Cerebellar nuclear complex (tissue), 1 donor: Measurements from ENCODE around the gene PILRB.
"Not testable (repeated sequence)": the region's sequence is repeated elsewhere in the genome, so short reads cannot be mapped to it uniquely, and the experiment has no call there.

ENCODE experiments used
- DNase-seq, 2 experiments: peaks; one replicate each; lab custom pipeline; 2025; lab: John Stamatoyannopoulos, UW

Gene PILRB

DNA sequence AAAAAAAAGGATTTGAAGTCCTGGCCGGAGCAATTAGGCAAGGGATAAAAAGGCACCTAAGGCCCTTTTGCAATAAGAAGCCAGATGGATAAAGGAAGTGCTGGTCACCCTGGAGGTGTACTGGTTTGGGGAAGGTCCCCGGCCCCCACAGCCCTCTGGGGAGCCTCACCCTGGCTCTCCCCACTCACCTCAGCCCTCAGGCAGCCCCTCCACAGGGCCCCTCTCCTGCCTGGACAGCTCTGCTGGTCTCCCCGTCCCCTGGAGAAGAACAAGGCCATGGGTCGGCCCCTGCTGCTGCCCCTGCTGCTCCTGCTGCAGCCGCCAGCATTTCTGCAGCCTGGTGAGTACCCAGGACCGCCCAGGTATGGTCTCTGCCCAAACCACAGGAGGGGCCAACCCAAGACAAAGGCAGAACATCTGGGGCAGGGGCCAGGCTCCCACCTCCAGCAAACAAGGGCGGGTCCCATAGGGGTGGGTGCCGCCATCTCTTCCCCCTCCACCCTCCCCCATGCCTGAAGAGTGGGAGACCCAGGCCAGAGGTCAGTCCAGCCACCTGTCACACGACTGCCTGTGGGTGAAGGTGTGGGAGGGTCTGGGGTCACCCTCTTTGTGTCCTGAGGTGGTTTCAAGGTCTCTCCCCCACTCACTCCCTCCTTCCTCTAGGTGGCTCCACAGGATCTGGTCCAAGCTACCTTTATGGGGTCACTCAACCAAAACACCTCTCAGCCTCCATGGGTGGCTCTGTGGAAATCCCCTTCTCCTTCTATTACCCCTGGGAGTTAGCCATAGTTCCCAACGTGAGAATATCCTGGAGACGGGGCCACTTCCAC, at the start of gene PILRB:
Gene PILRB (plus strand): TSS at position 91 of the 830 bp plus-strand sequence. CDS start 186 bp downstream, at position 277.
- DNase-seq: no peak

DNA sequence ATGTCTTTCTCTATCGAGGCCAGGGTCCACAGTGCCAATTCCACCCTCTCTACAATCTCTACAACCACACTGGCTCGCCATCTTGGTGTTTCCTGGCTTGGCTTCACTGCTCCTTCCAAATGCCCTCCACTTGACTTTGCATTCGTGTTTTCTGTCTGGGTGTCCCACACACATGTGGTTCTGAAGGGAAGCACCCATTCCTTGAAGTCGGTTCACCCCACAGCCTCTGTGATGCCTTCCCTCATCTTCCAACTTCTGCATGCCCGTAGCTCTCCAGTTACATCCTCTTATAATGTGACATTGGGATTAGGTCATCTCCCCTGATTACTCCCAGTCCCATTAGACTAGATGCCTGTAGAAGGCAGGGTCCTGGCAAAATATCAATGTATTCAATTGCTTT, 39.6 kb upstream of the PILRB start:
- not testable (repeated sequence) for DNase-seq

DNA sequence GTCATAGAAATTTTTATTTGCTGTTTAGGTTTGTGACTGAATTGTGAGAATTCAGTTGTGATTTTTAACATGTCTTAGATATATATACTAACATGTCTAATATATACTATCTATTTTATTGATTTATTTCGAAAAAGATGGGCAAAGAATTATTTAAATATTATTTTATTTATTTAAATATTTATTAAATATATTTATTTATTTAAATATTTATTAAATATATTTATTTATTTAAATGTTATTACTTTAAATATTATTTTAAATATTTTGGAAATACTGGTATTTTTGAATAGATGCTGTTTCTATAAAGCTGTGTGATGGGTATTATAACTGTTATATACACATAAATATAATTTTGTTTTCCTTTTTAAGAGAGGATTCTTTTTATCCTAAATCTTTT, 36.3 kb upstream of the PILRB start:
- DNase-seq: not testable (repeated sequence)

DNA sequence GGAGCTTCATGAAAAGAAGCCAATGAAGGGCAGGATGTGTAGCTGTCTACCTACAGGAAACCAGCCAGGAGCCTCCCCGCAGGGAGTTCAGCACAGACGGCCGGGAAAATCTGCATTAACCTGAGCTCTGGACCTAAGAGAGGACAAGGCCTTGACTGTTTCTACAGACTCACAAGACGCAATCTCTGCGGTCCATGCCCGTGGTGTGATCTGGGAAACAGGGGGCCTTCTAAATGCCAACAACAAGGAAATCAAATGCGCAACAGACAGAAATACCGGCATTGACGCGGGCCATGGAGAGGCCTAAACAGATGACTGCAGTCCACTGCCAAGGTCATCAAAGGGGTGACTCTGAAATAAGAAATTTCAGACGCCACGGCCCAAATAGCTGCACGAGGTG, 33.7 kb upstream of the PILRB start:
- not testable (repeated sequence) for DNase-seq

DNA sequence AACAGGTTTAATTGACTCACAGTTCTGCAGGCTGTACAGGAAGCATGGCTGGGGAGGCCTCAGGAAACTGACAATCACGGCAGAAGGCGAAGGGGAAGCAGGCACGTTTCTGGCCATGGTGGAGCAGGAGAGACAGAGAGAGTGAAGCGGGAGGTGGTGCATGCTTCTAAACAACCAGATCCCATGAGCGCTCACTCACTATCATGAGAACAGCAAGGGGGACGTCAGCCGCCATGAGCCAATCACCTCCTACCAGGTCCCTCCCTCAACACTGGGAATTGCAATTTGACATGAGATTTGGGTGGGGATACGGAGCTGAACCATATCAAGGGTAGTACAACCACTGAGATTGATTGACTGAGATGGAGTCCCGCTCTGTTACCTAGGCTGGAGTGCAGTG, 32.2 kb upstream of the PILRB start:
- not testable (repeated sequence) for DNase-seq

DNA sequence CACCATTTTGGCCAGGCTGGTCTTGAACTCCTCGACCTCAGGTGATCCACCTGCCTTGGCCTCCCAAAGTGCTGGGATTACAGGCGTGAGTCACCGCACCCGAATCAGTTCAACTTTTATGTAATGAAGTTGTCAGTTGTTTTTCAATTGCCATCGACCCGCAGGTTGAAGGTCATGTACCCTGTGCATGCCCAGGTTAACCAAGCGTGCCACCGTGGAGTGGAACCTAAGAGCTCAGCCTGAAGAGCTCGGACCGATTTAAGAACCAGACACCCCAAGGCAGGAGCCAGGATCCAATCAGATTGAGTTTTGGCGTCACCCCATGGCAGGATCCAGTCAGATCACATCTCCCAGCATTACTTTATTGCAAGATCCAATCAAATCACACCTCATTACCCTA, 31.0 kb upstream of the PILRB start:
- not testable (repeated sequence) for DNase-seq

DNA sequence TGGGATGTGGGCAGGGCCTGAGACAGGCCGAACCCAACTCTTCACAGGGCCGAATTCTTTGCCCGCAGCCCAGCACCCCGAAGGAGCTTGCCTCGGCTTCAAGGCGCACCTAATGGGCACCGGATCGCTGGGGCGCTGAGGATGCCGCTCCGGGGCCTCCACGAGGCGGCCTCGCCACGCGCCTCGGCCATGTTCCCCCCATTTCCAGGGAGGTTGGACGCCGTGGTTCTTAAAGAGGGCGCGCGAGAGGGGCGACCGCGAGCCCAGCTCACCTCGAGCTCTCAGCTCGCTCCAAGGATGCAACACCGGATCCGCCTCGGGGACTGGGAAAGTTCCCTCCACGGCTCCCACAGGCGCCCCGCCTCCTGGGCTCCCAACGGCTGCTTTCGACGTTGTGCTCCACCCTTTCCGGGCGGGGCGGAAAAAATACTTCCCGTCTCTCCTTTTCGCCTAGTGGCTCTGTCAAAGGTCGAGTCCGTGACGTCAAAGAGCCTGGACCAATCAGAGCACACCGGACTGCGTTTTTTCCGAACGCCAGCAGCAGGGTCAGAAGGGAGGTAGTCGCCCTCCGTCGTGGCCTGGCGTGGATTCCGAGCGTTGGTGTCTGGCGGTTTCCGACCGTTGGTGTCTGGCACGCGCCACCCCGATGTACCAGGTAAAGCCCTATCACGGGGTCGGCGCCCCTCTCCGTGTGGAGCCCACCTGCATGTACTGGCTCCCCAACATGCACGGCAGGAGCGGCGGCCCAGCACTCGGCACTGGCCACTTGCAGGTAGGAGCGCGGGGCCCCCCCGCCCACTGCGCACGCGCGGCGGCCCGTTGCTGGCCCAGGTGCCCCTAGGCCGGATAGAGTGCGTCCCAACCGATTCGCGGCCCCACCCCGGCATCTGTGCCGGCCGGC, 22.1 kb upstream of the PILRB start:
- DNase-seq: peak; percentile 69 to 85

DNA sequence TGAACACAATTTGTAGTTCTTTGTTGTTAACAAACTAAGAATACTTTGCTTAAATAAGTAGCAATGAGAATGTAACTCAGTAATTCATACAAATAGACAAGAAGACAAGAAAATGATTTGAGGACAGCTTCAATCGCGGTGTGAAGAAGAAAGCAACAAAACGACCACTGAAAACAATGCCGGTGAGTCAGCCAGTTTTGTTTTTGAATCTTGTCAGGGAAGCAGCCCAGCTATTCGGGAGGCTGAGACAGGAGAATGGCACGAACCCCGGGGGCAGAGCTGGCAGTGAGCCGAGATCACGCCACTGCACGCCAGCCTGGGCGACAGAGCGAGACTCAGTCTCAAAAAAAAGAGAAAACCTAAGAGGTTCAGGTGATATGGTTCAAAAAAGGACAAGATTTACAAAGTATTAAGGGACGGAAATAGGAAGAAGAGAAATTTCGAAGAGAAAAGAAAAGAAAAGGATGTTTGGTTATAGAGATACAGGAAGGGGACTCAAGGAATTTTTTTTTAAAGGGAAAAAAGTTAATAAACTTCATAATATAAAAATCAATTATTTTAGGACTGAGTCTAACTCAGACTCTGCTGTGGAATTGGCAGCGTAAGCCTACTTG, 19.7 kb upstream of the PILRB start:
- not testable (repeated sequence) for DNase-seq

DNA sequence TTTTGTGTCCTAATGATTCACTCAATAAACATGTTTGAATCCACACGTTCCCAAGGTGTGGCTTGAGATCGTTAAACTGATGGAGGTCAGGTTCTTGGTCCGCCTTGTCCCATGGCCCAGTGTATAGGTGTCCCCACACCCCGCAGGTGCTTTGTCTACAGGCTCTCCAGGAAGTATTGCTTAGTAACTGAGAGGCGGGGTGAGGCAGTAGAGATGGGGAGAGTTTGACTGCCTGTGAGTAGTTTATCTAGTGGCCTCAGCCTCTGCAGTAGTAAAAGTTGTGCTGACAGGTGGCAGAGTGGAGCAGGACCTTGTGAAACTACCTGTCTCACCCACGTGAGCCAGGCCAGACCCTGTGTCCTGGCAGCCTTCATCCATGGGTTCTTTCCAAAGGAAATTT, 16.6 kb upstream of the PILRB start:
- DNase-seq: not testable (repeated sequence)

DNA sequence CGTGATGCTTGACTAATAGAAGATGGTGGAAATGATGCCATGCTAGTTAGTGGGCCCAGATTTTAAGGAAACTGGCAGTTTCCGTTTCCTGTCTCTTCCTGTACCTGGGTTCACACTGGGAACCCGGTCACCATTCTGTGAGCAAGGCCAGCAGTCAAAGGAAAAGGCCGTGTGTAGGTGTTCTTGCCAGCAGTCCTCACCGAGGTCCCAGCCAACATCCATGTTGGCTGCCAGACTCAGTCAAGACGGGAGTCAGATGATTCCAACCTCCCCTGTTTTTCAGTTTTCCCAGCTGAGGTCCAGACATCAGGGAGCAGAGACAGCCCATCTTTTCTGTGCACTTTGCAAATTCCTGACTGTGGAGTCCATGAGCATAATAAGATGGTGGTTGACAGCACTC, 15.2 kb upstream of the PILRB start:
- DNase-seq: peak; percentile 42 to 61

DNA sequence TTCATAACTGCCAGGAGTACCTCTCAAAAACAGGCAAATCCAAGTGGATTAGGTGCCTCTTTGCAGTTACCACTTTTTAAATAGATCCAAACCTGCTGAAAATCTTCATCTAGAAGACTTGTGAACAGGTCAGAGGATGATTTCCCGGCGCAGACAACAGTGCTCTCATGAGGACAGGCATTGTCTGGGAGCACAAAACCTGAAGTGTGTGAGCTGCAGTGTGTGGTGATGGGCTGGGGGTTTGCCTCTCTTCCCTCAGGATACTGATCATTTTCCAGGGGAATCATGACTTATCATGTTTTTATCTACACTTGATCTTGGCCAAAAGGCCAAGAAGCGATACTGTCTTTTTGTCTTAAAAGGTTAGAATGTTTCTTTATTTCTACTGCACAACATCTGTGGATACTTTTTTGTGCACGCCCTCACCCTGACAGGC, 13.8 kb upstream of the PILRB start:
- not testable (repeated sequence) for DNase-seq

DNA sequence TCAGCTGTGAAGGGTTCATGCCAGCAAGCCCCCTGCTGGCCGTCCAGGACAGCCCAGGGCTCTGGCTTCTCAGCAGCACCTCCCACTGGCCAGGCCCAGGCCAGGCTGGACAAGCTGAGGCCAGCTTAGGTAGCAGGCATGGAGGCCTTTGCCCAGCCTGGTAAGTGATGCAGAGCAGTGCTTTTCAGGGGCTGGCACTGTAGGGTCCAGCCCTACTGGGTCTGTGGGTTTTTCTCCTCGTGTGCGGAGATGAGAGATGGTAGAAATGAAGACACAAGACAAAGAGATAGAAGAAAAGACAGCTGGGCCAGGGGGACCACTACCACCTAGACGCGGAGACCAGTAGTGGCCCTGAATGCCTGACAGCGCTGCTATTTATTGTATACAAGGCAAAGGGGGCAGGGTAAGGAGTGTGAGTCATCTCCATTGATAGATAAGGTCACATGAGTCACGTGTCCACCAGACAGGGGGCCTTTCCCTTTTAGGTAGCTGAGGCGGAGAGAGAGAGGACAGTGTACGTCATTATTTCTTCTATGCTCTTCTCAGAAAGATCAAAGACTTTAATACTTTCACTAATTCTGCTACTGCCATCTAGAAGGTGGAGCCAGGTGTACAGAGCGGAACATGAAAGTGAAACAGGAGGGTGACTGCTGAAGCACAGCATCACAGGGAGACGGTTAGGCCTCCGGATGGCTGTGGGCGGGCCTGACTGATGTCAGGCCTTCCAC, 13.2 kb upstream of the PILRB start:
- not testable (repeated sequence) for DNase-seq

DNA sequence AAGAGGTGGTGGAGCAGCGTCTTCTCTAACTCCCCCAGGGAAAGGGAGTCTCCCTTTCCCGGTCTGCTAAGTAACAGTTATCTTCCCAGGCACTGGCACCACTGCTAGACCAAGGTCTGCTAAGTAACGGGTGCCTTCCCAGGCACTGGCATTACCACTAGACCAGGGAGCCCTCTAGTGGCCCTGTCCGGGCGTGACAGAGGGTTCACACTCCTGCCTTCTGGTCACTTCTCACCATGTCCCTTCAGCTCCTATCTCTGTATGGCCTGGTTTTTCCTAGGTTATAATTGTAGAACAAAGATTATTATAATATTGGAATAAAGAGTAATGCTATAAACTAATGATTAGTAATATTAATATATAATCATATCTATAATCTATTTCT, 12.6 kb upstream of the PILRB start:
- DNase-seq: peak in 1 of 2 experiments; percentile 54

DNA sequence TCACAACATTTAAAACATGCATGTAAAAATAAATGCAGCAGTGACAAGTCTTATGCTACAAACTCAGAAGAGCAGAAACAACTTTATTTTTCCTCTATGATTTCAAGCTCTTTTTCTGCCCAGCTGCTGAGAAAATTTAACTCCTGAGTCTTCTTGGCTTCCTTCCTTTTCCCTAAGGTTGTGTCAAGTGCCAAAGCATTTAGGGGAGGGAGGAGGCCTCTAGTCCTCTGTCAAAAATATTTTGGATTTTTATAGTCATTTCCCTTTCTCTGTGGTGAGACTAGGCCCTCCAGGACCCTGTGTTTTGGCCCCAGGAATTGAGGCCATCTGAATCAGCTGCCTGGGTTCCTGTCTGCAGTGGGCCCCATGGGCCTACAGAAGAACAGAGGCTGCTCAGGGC, 11.0 kb upstream of the PILRB start:
- no peak for DNase-seq

DNA sequence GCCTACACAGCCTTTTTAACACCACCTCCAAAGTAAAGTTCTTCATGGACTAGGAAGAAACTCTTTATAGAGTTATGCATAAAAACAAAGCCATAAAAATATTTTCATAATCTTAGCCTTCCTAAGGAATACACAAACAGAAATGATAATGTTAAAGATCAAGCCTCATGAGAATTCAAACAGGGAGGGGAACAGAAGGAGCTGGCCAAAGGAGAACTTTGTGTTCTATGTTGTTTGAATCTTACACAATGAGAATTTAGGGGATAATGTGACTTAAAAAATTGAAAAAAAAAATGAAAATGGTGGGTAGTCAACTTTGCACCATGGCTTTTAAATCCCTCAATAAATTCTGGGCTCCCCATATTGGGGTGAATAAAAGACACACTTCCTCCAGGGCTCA, 9.1 kb upstream of the PILRB start:
- no peak for DNase-seq

DNA sequence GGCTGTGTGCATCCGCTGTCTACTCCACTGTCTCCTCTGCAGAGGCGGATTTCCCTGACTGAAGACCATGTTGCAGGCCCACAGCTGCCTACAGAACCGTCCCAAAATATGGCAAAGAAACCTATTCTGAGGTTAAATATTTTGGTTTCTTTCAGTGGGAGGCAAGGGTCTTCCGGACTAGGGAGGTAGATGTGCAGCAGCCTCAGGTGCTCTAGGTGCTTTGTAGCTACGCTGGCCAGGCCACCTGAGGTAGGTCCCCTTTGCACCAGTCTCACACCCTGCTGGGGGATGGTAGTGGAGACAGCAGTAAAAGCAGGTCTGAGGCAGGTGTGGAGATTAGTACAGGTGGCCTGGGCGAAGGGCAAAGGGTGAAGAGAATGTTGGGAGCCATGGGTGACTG, 8.2 kb upstream of the PILRB start:
- DNase-seq: no peak

DNA sequence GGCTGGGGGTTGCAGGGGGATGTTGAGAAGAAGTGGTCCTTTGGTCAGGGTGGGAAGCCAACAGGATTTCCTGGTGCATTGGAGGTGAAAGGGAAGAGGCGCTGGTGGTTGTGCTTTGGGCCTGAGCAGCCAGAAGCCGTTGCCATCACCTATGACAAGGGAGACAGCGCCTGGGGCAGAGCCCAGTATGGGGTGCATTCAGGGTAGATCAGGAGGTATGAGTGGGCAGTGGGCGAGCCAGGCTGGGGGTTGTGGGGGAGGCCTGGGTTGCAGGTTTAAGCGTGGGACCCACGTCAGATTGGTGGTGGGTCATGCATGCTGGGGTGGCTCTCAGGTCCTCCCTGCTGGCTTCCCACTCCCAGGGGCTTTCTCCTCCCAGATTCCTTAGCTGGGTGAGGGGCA, 6.3 kb upstream of the PILRB start:
- no peak for DNase-seq

DNA sequence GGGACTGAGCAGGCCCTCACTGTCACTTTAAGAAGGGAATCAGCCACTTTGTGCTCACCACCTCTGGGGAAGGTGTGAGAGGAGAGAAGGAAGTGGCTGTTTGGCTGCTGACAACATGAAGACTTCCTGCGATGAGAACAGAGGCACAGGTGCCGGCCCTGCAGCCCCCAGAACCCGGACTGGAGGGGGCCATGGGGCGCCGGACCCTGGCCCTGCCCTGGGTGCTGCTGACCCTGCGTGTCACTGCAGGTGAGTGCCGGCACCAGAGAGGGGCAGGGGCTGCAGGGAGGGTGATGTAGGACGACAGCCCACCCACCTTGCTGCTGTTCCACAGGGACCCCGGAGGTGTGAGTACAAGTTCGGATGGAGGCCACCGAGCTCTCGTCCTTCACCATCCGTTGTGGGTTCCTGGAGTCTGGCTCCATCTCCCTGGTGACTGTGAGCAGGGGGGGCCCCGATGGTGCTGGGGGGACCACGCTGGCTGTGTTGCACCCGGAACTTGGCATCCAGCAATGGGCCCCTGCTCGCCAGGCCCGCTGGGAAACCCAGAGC, 5.6 kb upstream of the PILRB start:
- DNase-seq: not testable (repeated sequence)

DNA sequence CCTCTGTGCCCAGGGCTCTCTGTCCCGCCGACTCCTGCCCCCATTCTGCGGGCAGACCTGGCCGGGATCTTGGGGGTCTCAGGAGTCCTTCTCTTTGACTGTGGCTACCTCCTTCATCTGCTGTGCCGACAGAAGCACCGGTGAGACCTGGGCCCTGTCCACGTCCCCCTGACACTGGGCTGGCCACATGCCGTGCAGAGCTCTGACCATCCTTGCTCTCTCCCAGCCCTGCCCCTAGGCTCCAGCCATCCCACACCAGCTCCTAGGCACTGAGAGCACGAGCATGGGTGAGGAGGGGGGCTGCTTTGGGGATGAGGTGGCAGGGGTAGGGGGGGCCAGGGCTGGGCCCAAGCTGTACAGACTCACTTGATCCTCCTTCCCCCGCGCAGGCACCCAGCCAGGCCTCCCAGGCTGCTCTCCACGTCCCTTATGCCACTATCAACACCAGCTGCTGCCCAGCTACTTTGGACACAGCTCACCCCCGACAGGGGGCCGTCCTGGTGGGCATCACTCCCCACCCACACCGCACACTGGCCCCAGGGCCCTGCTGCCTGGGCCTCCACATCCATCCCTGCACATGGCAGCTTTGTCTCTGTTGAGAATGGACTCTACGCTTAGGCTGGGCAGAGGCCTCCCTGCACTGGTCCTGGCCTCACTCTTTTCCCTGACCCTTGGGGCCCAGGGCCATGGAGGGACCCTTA, 4.8 kb upstream of the PILRB start:
- DNase-seq: no peak

DNA sequence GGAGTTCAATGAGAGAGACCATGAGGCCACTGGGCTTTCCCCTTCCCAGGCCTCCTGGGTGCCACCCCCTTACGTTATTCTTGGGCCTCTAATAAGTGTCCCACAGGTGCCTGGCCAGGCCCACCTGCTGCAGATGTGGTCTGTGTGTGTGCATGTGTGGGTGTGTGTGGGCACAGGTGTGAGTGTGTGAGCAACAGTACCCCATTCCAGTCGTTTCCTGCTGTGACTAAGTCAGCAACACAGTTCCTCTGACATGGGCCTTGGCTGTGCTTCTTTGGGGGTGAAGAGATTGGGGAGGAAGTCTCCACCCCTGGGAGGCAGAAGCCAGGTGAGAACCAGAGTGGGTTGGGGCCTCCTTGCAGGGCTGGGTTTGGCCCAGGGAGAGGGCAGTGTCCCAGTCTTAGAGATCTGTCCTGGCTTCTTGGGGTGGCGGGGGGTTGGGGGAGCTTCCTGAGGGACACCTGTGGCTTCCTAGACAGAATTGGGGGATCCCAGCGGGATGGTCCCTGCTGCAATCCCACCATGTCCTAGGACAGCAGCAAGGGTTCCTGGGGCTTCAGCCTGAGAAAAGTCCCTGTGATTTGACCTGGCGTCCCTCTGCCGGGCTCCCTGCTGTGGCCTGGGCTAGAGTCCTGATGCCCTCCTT, 4.1 kb upstream of the PILRB start:
- no peak for DNase-seq
